NCI-H526 (cell line): Measurements from ENCODE around the gene ASTN2.
"Not testable (repeated sequence)": the region's sequence is repeated elsewhere in the genome, so short reads cannot be mapped to it uniquely, and the experiment has no call there.

Experiments used
- DNase-seq, 2 experiments: peaks; one replicate each; lab custom pipeline; 2025; lab: John Stamatoyannopoulos, UW

Gene ASTN2

GRCh38 chr9:116860509-116861120 is 554.2 kb downstream of the ASTN2 start:
- DNase-seq = peak in 1 of 2 experiments; percentile 39

- no peak for DNase-seq
Measured at GRCh38 chr9:116859763-116860162, 555.1 kb downstream of the ASTN2 start.

GRCh38 chr9:116857321-116857720 is 557.5 kb downstream of the ASTN2 start:
- no peak for DNase-seq

- DNase-seq = no peak
Measured at GRCh38 chr9:116855881-116856662, 558.8 kb downstream of the ASTN2 start.

GRCh38 chr9:116849721-116850120 is 565.1 kb downstream of the ASTN2 start:
- no peak for DNase-seq

GRCh38 chr9:116844621-116845020 is 570.2 kb downstream of the ASTN2 start:
- DNase-seq = no peak

- DNase-seq = no peak
Measured at GRCh38 chr9:116843863-116844620, 570.8 kb downstream of the ASTN2 start.

- DNase-seq = no peak
Measured at GRCh38 chr9:116842658-116843057, 572.2 kb downstream of the ASTN2 start.

- not testable (repeated sequence) for DNase-seq
Measured at GRCh38 chr9:116838468-116838867, 576.4 kb downstream of the ASTN2 start.

- DNase-seq = no peak
Measured at GRCh38 chr9:116837018-116837989, 577.6 kb downstream of the ASTN2 start.

GRCh38 chr9:116830321-116830720 is 584.5 kb downstream of the ASTN2 start:
- DNase-seq = not testable (repeated sequence)

GRCh38 chr9:116821633-116822229 is 593.1 kb downstream of the ASTN2 start:
- DNase-seq = no peak

- no peak for DNase-seq
Measured at GRCh38 chr9:116819116-116819515, 595.7 kb downstream of the ASTN2 start.

GRCh38 chr9:116817762-116818161 is 597.1 kb downstream of the ASTN2 start:
- DNase-seq = no peak

GRCh38 chr9:116816484-116816883 is 598.4 kb downstream of the ASTN2 start:
- DNase-seq = no peak

- no peak for DNase-seq
Measured at GRCh38 chr9:116815835-116816234, 599.0 kb downstream of the ASTN2 start.

GRCh38 chr9:116813031-116813300 is 601.9 kb downstream of the ASTN2 start:
- DNase-seq = no peak

GRCh38 chr9:116812231-116813030 is 602.4 kb downstream of the ASTN2 start:
- DNase-seq = no peak

GRCh38 chr9:116809656-116810055 is 605.2 kb downstream of the ASTN2 start:
- DNase-seq = no peak

GRCh38 chr9:116806075-116806474 is 608.8 kb downstream of the ASTN2 start:
- DNase-seq = no peak

GRCh38 chr9:116800885-116801284 is 614.0 kb downstream of the ASTN2 start:
- no peak for DNase-seq
